HG02981 (cell line): Measurements from ENCODE around the gene NOL7.
A peak's percentile ranks its signal among the peaks of the same experiment; 100 is the strongest.

ENCODE experiments used
- ATAC-seq: cut with Tn5 transposase; IDR thresholded peaks from one replicate; pipeline ENCODE4 v1.9.1; 2021; ENCODE audit warnings: mild to moderate bottlenecking, moderate library complexity; ENCODE audit not compliant: unreplicated experiment

Gene NOL7

DNA sequence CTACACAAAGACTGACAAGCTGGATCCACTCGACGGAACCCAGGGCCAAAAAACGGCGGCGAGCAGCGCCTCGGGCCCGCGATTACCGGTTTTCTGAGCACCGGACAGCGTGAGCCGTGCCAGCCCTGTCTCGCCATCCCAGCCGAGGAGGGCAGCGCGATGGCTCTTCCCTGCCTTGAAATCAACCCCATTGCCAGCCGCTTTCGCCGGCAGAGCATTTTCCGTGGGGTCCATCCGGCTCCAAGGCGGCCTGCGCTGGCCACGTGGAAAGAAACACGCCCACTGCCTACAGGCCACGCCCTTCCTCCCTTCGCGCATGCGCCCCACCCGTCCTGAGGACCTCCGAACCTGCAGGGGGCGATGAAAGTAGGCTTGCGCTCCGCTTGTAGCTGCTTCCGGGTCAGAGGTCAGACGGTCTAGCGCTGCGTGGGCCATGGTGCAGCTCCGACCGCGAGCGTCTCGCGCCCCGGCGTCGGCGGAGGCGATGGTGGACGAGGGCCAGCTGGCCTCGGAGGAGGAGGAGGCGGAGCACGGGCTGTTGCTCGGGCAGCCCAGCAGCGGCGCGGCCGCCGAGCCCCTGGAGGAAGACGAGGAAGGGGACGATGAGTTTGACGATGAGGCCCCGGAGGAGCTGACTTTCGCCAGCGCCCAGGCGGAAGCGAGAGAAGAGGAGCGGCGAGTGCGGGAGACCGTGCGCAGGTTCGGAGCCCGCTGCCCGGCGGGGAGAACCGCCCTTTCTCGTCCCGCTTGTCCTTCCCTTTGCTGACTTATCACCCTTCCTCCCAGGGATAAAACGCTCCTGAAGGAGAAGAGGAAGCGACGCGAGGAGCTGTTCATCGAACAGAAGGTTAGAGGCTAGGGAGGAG lies at the start of gene NOL7:
NOL7 (plus strand) TSS at position 410 of the 866 bp plus-strand sequence; CDS start at position 434, 24 bp downstream.
- ATAC-seq: peak; percentile 93

DNA sequence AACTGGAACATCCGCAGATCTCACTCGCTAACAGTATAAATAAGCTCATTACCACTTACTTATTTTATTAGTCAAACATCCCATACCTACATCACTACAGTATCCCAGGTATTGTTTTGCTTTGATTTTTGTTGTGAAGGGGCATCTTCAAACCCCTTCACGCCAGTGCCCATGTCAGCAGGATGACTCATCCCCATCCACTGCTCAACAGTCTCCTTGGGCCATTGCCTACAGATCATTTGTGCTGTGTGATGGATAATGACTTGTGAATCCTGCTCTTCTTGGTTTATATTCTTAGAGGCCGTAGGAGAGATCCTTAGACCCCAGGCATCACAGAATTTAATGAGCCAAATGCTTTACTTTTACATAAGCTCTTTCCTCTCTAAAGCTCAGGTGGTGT lies 49.2 kb upstream of the NOL7 start:
- no peak for ATAC-seq

DNA sequence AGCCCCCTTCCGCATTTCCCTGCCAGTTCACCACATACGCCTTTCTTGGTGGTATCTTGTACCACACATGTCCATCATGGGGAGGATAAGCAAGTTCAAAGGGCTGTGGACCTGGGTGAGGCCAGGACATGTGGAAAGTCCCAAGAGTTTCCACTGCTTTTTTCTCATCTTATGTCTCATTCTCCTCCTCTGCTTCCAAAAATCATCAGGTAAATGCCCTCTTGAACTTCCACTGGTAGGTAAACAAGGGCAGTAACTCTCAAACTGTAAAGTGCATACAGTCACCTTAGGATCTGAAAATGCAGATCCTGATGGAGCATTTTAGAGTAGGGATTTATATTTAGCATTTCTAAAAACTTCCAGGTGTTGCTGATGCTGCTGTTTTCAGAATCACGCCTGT lies 48.6 kb upstream of the NOL7 start:
- ATAC-seq: no peak

DNA sequence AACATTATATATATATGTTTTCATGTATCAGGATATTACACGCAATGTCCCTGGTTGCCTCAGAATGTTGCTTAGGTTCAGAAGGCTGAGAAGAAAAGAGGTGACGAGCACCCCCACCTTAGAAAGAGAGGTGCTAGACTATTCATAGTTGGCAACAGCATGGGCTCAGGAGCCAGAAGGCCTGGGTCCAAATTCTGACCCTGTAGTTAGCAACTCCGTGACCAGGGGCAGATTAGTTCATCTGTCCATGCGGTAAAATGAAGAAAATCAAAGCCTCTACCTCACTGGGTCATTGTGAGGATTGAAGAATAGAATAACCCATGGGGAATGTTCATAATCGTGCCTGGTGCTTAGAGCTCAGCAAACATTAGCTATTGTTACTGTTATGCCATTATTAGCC lies 46.2 kb upstream of the NOL7 start:
- no peak for ATAC-seq

DNA sequence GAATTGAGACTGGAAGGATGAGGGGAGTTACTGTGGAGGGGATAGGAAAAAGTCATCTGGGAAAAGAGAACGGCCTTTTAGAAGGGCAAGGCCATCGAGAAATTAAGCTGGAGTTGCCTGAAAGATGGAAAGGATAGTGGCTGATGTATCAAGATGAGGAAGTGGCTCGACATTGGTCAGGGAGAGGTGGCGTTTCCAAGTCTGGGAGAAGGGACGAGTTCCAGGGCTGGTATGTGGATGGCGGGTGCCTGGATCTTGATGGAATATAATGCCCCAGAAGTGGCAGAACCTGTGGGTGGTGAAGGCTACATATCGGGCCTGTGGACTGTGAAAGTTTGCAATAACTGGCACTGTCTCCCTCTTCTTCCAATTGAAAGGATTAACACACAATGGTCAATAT lies 42.9 kb upstream of the NOL7 start:
- no peak for ATAC-seq

DNA sequence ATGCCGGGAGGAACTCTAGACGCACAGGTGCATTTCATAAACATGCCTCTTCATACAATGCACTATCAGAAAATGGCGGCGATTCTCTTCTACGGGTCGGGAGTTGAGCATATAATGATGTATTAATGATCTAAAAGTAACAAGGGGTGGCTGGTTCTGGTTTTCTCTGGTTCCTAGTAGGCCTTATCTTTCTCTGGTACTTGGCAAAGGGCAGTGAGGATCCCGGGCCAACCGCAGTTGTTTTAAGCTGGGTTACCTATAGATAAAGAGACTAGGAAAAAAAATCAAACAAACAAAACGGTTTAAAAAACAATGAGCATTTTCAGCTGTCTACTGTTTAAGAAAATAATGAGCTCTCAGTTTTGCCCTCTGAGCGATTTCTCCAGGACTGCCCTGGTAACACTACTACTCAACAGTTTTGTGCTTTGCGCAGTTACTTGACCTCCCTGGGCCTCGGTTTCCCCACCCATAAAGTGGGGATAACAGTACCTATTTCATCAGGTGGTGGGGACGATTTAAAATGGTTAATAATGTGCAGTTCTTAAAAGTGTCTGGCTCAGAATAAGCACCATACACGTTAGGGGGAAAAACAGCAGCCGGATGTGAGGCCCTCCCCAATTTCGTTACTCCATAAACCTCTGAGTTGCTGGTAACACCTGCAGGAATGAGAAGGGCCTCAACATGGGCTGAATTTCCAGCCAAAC lies 42.0 kb upstream of the NOL7 start:
- no peak for ATAC-seq

DNA sequence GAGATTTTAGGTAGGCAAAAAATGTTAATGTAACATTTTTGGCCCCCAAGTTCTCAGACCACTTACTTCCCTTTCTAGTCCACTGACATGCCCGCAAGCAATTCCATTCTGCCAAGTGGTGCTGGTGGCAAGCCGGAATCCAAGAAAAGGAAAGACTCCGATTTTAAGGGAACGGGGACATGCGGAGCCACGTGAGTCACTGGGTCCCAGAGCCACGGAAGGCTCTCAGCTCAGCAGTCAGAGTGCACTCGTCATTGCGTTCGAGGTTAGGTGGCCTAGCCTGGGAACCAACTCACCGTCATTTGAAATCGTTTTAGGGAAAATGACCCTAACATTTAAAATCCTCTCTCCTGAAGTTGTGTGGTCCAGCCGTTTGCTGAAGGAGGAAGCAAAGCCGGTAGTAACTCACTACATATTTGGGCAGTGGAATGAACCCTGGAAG lies 41.4 kb upstream of the NOL7 start:
- no peak for ATAC-seq

DNA sequence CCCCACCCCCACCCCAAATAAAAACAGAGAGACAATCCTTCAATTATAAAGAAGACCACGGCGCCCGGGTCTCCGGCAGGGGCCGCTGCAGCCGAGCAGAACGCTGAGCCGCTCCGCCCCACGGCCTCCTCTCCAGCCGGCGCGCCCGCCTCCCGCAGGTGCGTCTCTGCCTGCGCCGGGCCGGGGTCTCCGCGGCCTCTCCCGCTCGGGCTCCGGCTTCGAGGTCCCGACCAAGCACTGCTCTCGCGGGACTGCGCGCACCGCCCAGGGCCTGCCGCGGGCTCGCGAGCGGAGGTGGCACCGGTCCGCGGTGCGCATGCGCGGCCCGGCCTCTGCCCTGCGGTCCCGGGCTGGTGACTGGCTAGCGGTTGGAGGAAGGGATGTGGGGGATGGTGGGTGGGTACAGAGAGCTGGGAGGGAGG lies 41.0 kb upstream of the NOL7 start:
- peak; percentile 74 for ATAC-seq

DNA sequence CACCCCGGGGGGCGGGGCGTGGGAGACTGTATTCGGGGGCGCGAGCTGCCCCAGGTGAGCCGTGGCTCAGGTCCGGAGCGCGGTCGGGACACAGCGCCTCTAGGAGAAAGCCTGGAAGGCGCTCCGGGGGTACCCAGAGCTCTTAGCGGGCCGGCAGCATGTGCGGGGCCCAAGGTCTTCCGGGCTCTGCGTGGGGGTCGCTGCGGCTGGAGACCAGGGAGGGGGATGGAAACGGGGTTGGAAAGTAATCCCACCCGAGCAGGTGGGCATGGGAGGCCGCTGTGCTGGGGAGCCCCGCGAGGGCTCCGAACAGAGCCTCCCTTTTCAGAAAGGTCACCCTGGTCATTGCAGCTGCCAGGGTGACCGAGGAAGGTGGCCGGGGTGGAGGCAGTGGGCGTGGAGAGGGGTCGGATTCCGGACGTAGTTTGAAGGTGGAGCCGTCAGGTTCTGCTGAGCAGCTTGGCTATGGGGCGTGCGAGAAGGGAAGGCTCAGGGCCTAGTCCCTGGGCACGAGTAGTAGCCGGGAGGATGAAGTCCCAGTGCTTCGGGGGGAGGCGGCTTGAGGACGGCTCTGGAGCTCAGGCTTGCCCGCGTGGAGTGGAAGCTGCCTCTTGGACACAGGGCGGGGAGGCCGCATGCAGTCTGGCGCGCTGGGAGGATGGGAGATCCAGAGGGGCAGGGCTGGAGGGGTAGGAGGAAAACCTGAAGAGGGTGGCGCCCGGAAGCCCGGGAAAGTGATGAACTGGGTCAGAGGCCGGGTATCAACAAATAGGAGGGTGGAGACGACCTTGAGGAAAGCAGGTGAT lies 40.4 kb upstream of the NOL7 start, which contains the start of gene SIRT5:
SIRT5 (plus strand) TSS at position 31 of the 806 bp plus-strand sequence. CDS start 9,510 bp downstream, outside the sequence.
- ATAC-seq: peak; percentile 61

DNA sequence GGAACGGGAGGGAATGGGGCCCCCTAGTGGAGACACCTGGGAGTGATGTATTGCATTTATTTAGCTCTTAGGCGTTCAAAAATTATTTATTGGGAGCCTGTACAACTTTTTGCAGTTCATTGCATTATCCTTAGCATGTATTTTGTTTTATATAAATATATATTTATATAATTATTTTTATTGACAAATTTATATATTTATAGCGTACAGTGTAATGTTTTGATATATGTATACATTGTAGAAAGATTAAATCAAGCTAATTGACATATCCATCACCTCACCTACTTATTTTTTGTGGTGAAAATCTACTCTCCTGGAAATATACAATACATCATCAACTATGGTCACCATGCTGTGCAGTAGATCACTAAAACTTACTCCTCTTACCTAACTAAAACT lies 39.8 kb upstream of the NOL7 start:
- ATAC-seq: no peak

DNA sequence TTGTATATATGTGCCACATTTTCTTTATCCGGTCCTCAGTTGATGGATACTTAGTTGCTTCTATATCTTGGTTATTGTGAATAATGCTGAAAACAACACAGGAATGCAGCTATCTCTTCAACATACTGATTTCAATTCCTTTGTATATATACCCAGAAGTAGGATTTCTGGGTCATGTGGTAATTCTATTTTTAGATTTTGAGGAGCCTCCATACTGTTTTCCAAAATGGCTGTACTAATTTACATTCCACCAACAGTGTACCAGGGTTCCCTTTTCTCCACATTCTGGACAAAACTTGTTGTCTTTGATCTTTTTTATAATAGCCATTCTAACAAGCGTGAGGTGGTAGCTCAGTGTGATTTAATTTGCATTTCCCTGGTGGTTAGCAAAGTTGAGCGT lies 39.1 kb upstream of the NOL7 start:
- ATAC-seq: no peak

DNA sequence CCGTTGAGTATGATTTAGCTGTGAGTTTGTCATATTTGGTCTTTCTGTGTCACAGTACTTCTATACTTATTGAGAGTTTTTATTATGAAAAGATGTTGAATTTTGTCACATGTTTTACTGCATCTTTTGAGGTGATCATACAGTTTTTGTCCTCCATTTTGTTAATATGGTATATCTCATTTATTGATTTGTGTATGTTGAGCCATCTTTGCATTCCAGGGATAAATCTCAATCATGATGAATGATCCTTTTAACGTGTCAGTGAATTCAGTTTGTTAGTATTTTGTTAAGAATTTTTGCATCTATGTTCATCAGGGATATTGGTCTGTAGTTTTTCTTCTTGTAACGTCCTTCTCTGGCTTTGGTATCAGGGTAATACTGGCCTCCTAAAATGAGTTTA lies 37.2 kb upstream of the NOL7 start:
- no peak for ATAC-seq

DNA sequence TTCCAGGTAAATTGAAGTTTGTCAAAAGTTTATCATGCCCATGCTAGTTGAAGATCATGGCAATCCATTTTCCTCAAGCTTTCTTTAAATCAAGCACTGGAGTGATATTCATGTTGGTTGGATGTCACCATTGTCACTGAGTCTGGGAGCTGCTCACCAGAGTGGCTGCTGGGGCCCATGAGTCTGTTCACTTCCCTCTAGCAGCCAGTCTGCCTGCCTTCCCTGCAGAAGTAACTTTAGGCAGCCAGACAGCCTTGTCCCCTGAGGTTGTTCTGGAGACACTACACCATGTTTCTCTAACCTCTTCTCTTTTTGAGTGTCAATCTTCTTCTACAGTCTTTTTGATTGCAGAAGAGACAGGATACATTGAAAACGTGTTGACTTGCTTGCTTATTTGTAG lies 35.2 kb upstream of the NOL7 start:
- no peak for ATAC-seq

DNA sequence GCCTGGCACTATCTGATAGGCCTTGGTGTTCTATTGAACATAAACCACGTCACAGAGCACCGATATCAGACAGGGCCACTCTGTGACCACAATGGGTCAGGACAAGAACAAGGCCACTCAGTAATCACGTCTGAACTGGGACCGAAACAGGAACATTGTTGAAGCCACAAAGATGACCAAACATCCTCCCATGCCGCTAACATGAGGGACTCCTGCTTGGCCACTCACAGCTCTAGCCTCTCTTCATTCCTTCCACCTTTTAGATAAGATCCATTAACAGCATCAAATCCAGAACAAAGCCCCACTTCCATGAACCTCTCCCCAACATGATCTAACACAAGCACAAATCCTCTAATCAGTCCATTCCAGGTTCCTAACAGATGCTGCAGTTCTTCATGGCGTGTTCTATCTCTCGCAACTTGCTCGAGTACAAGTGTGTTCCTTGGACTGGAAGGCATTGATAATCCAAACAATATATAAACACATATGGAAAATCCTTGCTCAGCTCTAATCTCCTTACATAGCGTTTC lies 33.4 kb upstream of the NOL7 start:
- no peak for ATAC-seq

DNA sequence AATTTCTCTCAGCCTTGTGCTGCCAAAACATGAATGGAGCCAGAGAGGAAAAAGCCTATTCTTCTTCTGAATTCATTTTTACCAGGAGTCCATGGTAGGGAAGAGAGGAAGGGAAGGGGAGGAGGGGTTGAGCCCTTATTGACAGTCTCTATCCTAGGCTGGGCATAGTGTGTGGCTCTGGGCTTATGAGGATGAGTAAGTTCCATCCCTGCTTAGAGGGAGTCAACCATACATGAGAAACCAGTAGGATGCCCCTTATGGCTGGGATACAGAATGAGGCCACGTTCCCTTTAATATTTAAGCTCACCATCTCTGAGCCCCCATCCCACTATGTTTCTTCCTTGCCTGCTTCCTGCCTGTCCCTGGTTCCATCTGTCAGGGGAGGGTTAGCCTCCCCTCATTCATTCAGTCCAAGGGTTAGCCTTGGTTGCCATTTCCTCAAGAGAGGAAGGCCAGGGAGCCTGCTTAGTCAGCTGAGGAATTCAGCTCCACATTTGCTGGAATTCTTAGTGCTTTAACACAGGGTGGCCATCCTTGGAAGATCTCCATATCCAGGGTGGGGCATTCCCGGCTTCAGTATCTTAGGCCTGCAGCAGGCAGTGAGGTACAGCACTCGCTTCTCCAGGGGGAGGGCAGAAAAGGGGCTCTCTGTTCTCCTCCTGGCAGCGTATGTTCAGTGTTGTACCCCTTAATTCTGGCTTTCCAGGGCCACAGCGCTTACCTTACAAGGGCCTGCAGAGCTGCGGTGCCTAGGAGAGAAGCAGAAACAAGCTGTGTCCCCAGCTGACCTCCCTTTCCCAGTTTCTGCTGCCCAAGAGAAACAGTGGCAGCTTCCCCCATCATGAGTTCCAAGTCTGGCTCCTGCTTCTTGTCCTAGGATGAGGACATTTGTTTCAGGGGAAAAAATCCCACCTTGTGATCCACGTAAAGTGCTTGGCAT lies 28.3 kb upstream of the NOL7 start:
- no peak for ATAC-seq

DNA sequence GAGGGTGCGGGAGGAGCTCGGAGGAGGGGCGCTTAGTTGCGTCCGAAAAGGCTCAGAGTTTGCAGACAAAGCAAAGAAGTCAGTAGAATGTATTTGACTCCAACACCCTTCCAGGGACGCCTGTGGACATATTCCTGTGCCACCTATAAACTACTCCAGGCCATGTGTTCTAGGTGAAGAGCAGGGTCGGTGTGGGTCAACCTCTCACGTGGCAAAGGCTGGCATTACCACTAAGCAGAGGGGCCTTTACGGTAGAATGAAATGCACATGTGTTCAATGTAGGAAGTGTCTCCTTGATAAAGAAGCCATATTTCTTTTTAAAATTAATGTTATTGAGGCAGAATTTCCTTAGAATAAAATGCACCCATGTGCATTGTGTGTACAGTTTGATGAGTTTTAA lies 25.3 kb upstream of the NOL7 start:
- ATAC-seq: no peak

DNA sequence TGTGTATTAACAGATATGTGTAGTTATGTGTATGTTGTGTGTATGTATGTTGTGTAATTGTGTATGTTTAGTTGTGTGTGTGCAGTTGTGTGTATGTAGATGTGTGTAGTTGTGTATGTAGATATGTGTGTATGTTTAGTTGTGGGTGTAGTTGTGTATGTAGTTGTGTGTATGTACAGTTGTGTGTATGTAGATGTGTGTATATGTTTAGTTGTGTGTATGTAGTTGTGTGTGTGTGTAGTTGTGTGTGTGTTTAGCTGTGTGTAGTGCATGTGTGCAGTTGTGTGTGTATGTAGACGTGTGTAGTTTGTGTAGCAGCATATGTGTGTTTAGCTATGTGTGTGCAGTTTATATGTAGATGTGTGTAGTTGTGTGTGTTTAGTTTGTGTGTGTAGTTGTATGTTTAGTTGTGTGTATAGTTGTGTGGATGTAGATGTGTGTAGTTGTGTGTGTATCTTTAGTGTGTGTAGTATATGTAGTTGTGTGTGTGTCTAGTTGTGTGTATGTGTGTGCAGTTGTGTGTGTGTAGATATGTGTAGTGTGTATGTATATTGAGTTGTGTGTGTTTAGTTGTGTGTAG lies 24.5 kb upstream of the NOL7 start:
- no peak for ATAC-seq

DNA sequence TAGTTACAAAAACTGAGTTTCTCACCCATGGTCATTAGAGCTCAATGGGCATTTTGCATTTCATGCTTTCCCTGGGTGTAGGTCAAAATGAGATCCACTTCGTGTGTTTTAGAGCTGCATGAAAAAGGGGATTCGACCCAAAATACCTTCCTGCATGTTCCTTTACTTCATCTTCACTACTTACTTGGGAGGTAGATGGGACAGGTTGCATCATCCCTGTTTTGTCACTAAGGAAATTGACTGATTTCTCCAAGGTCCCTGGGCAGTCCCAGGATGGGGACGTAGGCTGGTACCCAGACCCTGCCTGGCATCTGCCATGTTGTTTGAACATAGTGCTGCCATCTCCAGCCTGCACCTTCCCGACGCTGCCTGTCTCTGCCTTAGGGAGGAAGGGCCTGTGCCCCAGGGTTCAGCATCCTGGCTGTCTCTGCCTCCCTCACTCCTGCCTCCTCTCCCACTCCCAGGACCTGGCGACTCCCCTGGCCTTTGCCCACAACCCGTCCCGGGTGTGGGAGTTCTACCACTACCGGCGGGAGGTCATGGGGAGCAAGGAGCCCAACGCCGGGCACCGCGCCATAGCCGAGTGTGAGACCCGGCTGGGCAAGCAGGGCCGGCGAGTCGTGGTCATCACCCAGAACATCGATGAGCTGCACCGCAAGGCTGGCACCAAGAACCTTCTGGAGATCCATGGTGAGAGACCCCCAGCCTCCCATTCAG lies 23.8 kb upstream of the NOL7 start:
- ATAC-seq: no peak

DNA sequence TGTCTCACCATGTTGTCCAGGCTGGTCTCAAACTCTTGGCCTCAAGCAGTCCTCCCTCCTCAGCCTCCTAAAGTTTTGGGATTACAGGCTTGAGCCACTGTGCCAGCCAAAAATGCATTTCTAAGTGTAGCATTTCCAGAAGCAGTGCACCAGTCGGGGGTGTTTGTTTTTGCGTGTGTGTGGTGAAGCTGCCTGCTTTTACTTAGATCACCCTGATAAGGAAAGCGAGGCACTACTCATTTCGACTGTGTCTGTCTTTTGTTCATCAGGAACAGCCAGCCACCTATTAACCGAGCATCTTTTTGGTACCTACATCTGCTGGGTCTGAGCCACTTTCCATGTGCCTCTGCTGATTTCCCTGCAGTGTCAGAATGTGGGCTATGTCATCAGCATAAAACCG lies 22.0 kb upstream of the NOL7 start:
- ATAC-seq: no peak
